Nucleus accumbens (tissue), 56 donors: ENCODE results near the gene PRAMEF18.
"Not testable (repeated sequence)": the region's sequence is repeated elsewhere in the genome, so short reads cannot be mapped to it uniquely, and the experiment has no call there.

Experiments
- DNase-seq, 56 donors: peaks; one replicate each; lab custom pipeline; 2025; lab: John Stamatoyannopoulos, UW

PRAMEF18 gene

GRCh38 chr1:13216619-13217018 is 9.3 kb downstream of the PRAMEF18 start:
- DNase-seq, result not testable (repeated sequence)

- DNase-seq, result not testable (repeated sequence)
Observed at GRCh38 chr1:13208712-13209111, 17.2 kb downstream of the PRAMEF18 start.

GRCh38 chr1:13201309-13201708 is 24.6 kb downstream of the PRAMEF18 start, which contains the start of gene PRAMEF13:
TSS of gene PRAMEF13 (minus strand) at chr1:13201409. CDS start at chr1:13199589, 1,820 bp downstream.
- DNase-seq, result not testable (repeated sequence)
